KMS-11 (cell line): Measurements from ENCODE around the gene DDX24.

Experiments
- H2AFZ ChIP-seq: fragments of 200-600 bp; sonication (generic); 2 replicates; pipeline ENCODE4 v1.6.1; 2016; ENCODE audit warnings: antibody characterized with exemption, mixed run types, low read depth
- H3K27ac ChIP-seq: fragments of 200-600 bp; sonication (generic); 2 replicates; pipeline ENCODE4 v1.6.1; 2016; ENCODE audit warnings: mild to moderate bottlenecking, mixed run types
- H3K27me3 ChIP-seq: fragments of 200-600 bp; sonication (generic); 2 replicates; pipeline ENCODE4 v1.6.1; 2017; ENCODE audit warnings: mild to moderate bottlenecking, low read depth, mixed run types, moderate library complexity; ENCODE audit not compliant: insufficient read depth
- H3K36me3 ChIP-seq: fragments of 200-600 bp; sonication (generic); 2 replicates; pipeline ENCODE4 v1.6.1; 2017; ENCODE audit warnings: mild to moderate bottlenecking, mixed run types; ENCODE audit not compliant: insufficient read depth
- H3K4me1 ChIP-seq: fragments of 200-600 bp; sonication (generic); 2 replicates; pipeline ENCODE4 v1.6.1; 2016; ENCODE audit warnings: mild to moderate bottlenecking, low read depth, mixed run types; ENCODE audit not compliant: poor library complexity, severe bottlenecking
- H3K4me2 ChIP-seq: fragments of 200-600 bp; sonication (generic); 2 replicates; pipeline ENCODE4 v1.7.0; 2016; ENCODE audit warnings: mild to moderate bottlenecking, mixed run types
- H3K4me3 ChIP-seq: fragments of 200-600 bp; sonication (generic); IDR thresholded peaks from 2 replicates; pipeline ENCODE4 v1.6.1; 2017; ENCODE audit warnings: low read depth, low read length, mixed read lengths; ENCODE audit not compliant: insufficient read depth
- H3K79me2 ChIP-seq: fragments of 200-600 bp; sonication (generic); 2 replicates; pipeline ENCODE4 v1.6.1; 2016; ENCODE audit warnings: low read depth, mixed run types; ENCODE audit not compliant: insufficient read depth
- H3K9ac ChIP-seq: fragments of 200-600 bp; sonication (generic); 2 replicates; pipeline ENCODE4 v1.6.1; 2016; ENCODE audit warnings: mild to moderate bottlenecking, mixed run types
- H4K20me1 ChIP-seq: fragments of 200-600 bp; sonication (generic); 2 replicates; pipeline ENCODE4 v1.6.1; 2016; ENCODE audit warnings: mild to moderate bottlenecking, mixed run types; ENCODE audit not compliant: insufficient read depth
- TF ChIP-seq, protein P1 (sequence below): fragments of 200-600 bp; sonication (generic); conservative IDR thresholded peaks from 2 replicates; pipeline ENCODE4 v1.6.1; 2017; ENCODE audit warnings: low read depth, mild to moderate bottlenecking, antibody characterized with exemption, low read length, moderate library complexity, mixed read lengths

DDX24 gene

DNA sequence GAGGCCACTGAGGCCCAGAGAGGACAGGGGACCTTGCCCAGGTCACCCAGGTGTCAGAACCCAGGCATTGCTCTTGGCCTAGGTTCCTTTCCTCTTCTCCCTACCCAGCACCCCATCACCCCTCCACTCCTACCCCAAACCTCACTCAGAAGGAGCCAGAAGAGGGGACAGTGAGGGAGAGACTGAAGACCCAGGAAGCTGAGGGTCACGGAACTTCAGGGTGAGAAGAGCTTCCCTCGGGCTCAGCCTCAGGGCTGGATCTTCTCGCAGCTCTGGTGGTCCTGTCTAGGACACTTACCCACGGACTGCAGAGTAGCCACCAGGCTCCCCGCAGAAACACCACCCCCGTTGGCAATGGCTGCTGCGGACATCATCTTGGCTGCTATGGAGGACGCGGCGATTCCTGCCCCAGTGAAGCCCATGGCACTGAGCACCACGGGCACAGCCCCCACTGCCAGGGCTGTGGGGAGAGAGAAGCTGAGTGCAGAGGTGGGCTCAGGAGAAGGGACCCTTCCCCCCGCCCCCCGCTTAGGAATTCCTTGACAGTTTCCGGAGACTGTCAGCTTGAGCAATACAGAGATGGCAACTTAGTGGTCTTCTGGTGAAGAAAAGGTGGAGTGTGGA is 47.3 kb upstream of the DDX24 start:
- Histone ChIP-seq H3K4me2 (peak overlapping the region; percentile 80; the same call in 1 of the 2 replicates), H3K27me3 (no peaks in the 10 kb centered on the region), H4K20me1 (no peaks in the 10 kb centered on the region), H3K36me3 (no peaks in the 10 kb centered on the region), H3K9ac (no peak overlapping the region), H2AFZ (no peak overlapping the region), H3K4me1 (peaks cover 4% of the 10 kb centered on the region), H3K27ac (no peak overlapping the region), H3K4me3 (no peak overlapping the region), H3K79me2 (no peaks in the 10 kb centered on the region)
- TF ChIP-seq, protein P1, sequence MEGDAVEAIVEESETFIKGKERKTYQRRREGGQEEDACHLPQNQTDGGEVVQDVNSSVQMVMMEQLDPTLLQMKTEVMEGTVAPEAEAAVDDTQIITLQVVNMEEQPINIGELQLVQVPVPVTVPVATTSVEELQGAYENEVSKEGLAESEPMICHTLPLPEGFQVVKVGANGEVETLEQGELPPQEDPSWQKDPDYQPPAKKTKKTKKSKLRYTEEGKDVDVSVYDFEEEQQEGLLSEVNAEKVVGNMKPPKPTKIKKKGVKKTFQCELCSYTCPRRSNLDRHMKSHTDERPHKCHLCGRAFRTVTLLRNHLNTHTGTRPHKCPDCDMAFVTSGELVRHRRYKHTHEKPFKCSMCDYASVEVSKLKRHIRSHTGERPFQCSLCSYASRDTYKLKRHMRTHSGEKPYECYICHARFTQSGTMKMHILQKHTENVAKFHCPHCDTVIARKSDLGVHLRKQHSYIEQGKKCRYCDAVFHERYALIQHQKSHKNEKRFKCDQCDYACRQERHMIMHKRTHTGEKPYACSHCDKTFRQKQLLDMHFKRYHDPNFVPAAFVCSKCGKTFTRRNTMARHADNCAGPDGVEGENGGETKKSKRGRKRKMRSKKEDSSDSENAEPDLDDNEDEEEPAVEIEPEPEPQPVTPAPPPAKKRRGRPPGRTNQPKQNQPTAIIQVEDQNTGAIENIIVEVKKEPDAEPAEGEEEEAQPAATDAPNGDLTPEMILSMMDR = no peak

GRCh38 chr14:94127330-94127729 is 46.3 kb upstream of the DDX24 start:
- Histone ChIP-seq H3K27ac (no peak overlapping the region), H3K36me3 (no peaks in the 10 kb centered on the region), H3K4me2 (no peak overlapping the region), H3K27me3 (no peaks in the 10 kb centered on the region), H3K9ac (no peak overlapping the region), H2AFZ (no peak overlapping the region), H4K20me1 (no peaks in the 10 kb centered on the region), H3K4me3 (no peak overlapping the region), H3K4me1 (peaks cover 4% of the 10 kb centered on the region), H3K79me2 (no peaks in the 10 kb centered on the region)
- TF ChIP-seq, protein P1 = no peak

DNA sequence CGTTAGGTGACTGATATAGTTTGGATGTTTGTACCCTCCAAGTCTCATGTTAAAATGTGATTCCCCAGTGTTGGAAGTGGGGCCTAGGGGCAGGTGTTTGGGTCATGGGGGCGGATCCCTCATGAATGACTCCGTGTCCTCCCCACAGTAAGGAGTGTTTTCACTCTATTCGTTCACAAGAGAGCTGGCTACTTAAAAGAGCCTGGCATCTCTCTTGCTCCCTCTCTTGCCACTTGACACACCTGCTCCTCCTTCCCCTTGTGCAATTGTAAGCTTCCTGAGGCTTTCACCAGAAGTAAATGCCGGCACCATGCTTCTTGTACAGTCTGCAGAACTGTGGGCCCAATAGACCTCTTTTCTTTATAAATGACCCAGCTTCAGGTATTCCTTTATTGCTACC is 45.8 kb upstream of the DDX24 start:
- H2AFZ ChIP-seq = no peak overlapping the region
- TF ChIP-seq, protein P1 = no peak

DNA sequence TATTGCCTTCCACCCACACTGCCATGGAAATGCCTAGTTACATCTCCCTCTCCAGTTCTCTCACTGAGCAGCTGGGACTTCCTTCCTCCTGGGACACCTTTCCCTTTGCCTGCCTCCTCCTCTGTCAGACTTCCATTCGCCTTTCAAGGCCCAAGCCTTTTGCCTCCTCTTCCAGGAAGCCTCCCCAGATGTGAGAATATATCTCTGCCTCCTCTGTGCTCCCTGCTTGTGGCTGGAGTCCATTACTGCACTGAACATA is 45.3 kb upstream of the DDX24 start:
- TF ChIP-seq, protein P1 = no peak
- Histone ChIP-seq H2AFZ (no peak overlapping the region), H4K20me1 (no peaks in the 10 kb centered on the region), H3K27ac (no peak overlapping the region), H3K4me3 (no peak overlapping the region), H3K27me3 (no peaks in the 10 kb centered on the region), H3K4me2 (no peak overlapping the region), H3K4me1 (peaks cover 4% of the 10 kb centered on the region), H3K79me2 (no peaks in the 10 kb centered on the region), H3K36me3 (no peaks in the 10 kb centered on the region), H3K9ac (no peak overlapping the region)

More for the DNA sequence above, 45.8 kb upstream of the DDX24 start:
- Histone ChIP-seq H3K36me3 (no peaks in the 10 kb centered on the region), H4K20me1 (no peaks in the 10 kb centered on the region), H3K4me3 (no peak overlapping the region), H3K79me2 (no peaks in the 10 kb centered on the region), H3K4me1 (peaks cover 4% of the 10 kb centered on the region), H3K27ac (no peak overlapping the region), H3K4me2 (no peak overlapping the region), H3K27me3 (no peaks in the 10 kb centered on the region), H3K9ac (no peak overlapping the region)
